ENCODE results near the gene CD101.

CD101 gene

GRCh38 chr1:117051224-117052064 is 49.9 kb downstream of the CD101 start:
- DNase-seq (ENCODE audit: low read depth) = no peak

- DNase-seq (ENCODE audit: low read depth) = no peak
Observed at GRCh38 chr1:117054068-117054467, 52.5 kb downstream of the CD101 start.

GRCh38 chr1:117058810-117059209 is 57.2 kb downstream of the CD101 start:
- no peak for DNase-seq (ENCODE audit: low read depth)

GRCh38 chr1:117059334-117059677 is 57.7 kb downstream of the CD101 start:
- DNase-seq (ENCODE audit: low read depth) = no peak

GRCh38 chr1:117059678-117060440 is 58.3 kb downstream of the CD101 start, which contains the start of gene TTF2:
TSS of gene TTF2 (plus strand) at chr1:117060326. CDS start at chr1:117060347, 21 bp downstream.
- DNase-seq (ENCODE audit: low read depth) = peak; percentile 95

- no peak for DNase-seq (ENCODE audit: low read depth)
Observed at GRCh38 chr1:117060441-117061317, 59.1 kb downstream of the CD101 start.

GRCh38 chr1:117061986-117062415 is 60.4 kb downstream of the CD101 start:
- no peak for DNase-seq (ENCODE audit: low read depth)

GRCh38 chr1:117066367-117066766 is 64.8 kb downstream of the CD101 start:
- DNase-seq (ENCODE audit: low read depth) = no peak

- DNase-seq (ENCODE audit: low read depth) = no peak
Observed at GRCh38 chr1:117067533-117068370, 66.2 kb downstream of the CD101 start.

- no peak for DNase-seq (ENCODE audit: low read depth)
Observed at GRCh38 chr1:117068580-117068979, 67.0 kb downstream of the CD101 start.

GRCh38 chr1:117069220-117069844 is 67.8 kb downstream of the CD101 start:
- DNase-seq (ENCODE audit: low read depth) = no peak

GRCh38 chr1:117070124-117070523 is 68.6 kb downstream of the CD101 start:
- no peak for DNase-seq (ENCODE audit: low read depth)

GRCh38 chr1:117076648-117077047 is 75.1 kb downstream of the CD101 start:
- no peak for DNase-seq (ENCODE audit: low read depth)

GRCh38 chr1:117077267-117077666 is 75.7 kb downstream of the CD101 start:
- DNase-seq (ENCODE audit: low read depth) = peak; percentile 42

- DNase-seq (ENCODE audit: low read depth) = no peak
Observed at GRCh38 chr1:117079737-117080136, 78.2 kb downstream of the CD101 start.

- no peak for DNase-seq (ENCODE audit: low read depth)
Observed at GRCh38 chr1:117084231-117084630, 82.7 kb downstream of the CD101 start.

All from stimulated activated CD4-positive, alpha-beta T cell treated with anti-CD3 and anti-CD28 coated beads, Interleukin-2, amount 100 ng/mL, for 4 hours (primary cell).